Liver (tissue), 9 donors: ENCODE measurements around the gene GGNBP2. TPM values are rescaled to one million over a fixed set of nuclear protein-coding genes. Genes with fewer than 3 reads are reported as not detected.

Source experiments
- DNase-seq: peaks from one replicate; pipeline ENCODE4 v3.0.0-alpha.2; 2017; ENCODE audit warnings: low spot score
- H3K27ac ChIP-seq, 2 donors: one replicate each; pipeline ENCODE4 v1.7.0; 2013; ENCODE audit warnings: inconsistent platforms in 2 of 2, low read length in 2 of 2, control low read depth in 1 of 2, low read depth in 1 of 2, mild to moderate bottlenecking in 1 of 2
- H3K27me3 ChIP-seq, 4 donors: one replicate each; pipeline versions ENCODE4 v1.6.1 to v1.7.0; 2013; ENCODE audit warnings: low read length in 3 of 4, inconsistent platforms in 1 of 4, mild to moderate bottlenecking in 1 of 4, moderate library complexity in 1 of 4; ENCODE audit not compliant: control insufficient read depth in 4 of 4, insufficient read depth in 4 of 4
- H3K36me3 ChIP-seq, 4 donors: one replicate each; pipeline versions ENCODE4 v1.6.1 to v1.7.0; 2013; ENCODE audit warnings: low read length in 3 of 4, mild to moderate bottlenecking in 3 of 4, low read depth in 1 of 4, moderate library complexity in 1 of 4; ENCODE audit not compliant: control insufficient read depth in 4 of 4, insufficient read depth in 3 of 4
- H3K4me1 ChIP-seq, 4 donors: one replicate each; pipeline versions ENCODE4 v1.6.1 to v1.7.0; 2013; ENCODE audit warnings: low read length in 3 of 4, mild to moderate bottlenecking in 3 of 4, moderate library complexity in 1 of 4; ENCODE audit not compliant: control insufficient read depth in 4 of 4, insufficient read depth in 4 of 4
- H3K4me3 ChIP-seq, 3 donors: one replicate each; pipeline versions ENCODE4 v1.6.1 to v1.7.0; 2013; ENCODE audit warnings: low read length in 3 of 3, control low read depth in 1 of 3, low read depth in 1 of 3, mild to moderate bottlenecking in 1 of 3
- H3K9ac ChIP-seq, 2 donors: one replicate each; pipeline ENCODE4 v1.7.0; 2013; ENCODE audit warnings: low read length in 2 of 2, mild to moderate bottlenecking in 2 of 2, moderate library complexity in 2 of 2, control low read depth in 1 of 2, low read depth in 1 of 2
- H3K9me3 ChIP-seq, 4 donors: one replicate each; pipeline versions ENCODE4 v1.6.1 to v1.7.0; 2013; ENCODE audit warnings: low read length in 3 of 4; ENCODE audit not compliant: control insufficient read depth in 4 of 4
- ATF3 ChIP-seq: IDR thresholded peaks from 2 replicates; pipeline ENCODE4 v1.6.1; 2016; ENCODE audit warnings: antibody characterized with exemption
- CTCF ChIP-seq: fragments of 150-350 bp; IDR thresholded peaks from 2 replicates; pipeline ENCODE4 v1.5.1; 2017; ENCODE audit warnings: improper control_type of control experiment, low read depth, low read length; ENCODE audit not compliant: missing input control
- FOXA1 ChIP-seq: IDR thresholded peaks from 2 replicates; pipeline ENCODE4 v1.6.1; 2016; ENCODE audit warnings: antibody characterized with exemption
- FOXA2 ChIP-seq: IDR thresholded peaks from 2 replicates; pipeline ENCODE4 v1.6.1; 2016; ENCODE audit warnings: antibody characterized with exemption
- GABPA ChIP-seq, 2 donors: IDR thresholded peaks in 1 of 2; conservative IDR thresholded peaks in 1 of 2; 2 replicates each; pipeline ENCODE4 v1.6.1; 2016; ENCODE audit warnings: antibody characterized with exemption in 2 of 2, mild to moderate bottlenecking in 1 of 2, moderate library complexity in 1 of 2
- HNF4A ChIP-seq, 2 donors: conservative IDR thresholded peaks; 2 replicates each; pipeline ENCODE4 v1.6.1; 2016; ENCODE audit warnings: antibody characterized with exemption in 2 of 2, mild to moderate bottlenecking in 2 of 2
- RAD21 ChIP-seq, 2 donors: IDR thresholded peaks; 2 replicates each; pipeline ENCODE4 v1.6.1; 2016; ENCODE audit warnings: antibody characterized with exemption in 2 of 2, mild to moderate bottlenecking in 2 of 2
- REST ChIP-seq: IDR thresholded peaks from 2 replicates; pipeline ENCODE4 v1.6.1; 2016; ENCODE audit warnings: antibody characterized with exemption, mild to moderate bottlenecking
- RXRA ChIP-seq, 2 donors: IDR thresholded peaks; 2 replicates each; pipeline ENCODE4 v1.6.1; 2017 to 2018; ENCODE audit warnings: antibody characterized with exemption in 2 of 2, mild to moderate bottlenecking in 1 of 2
- SP1 ChIP-seq: IDR thresholded peaks from 2 replicates; pipeline ENCODE4 v1.6.1; 2018; ENCODE audit warnings: antibody characterized with exemption, mild to moderate bottlenecking
- TAF1 ChIP-seq: conservative IDR thresholded peaks from 2 replicates; pipeline ENCODE4 v1.6.1; 2016; ENCODE audit warnings: antibody characterized with exemption, mild to moderate bottlenecking
- ZBTB33 ChIP-seq: IDR thresholded peaks from 2 replicates; pipeline ENCODE4 v1.6.1; 2016; ENCODE audit warnings: antibody characterized with exemption
- WGBS: extraction: QIAGEN DNeasy Blood & Tissue Kit; methylation state at CpG from one replicate; pipeline ENCODE4 v1.1.7; 2013; 5-methylcytosine and 5-hydroxymethylcytosine counted together
- polyA plus RNA-seq, 2 donors: library from polyadenylated mRNA; stranded (reverse) in 1 of 2; unstranded in 1 of 2; fragments of 200-250 nt in 1 of 2; fragments of >200 nt in 1 of 2; fragmentation: Nextera tagmentation in 1 of 2; extraction: Ambion mirVana in 1 of 2; gene quantifications; one replicate each; pipeline versions ENCODE4 v1.2.1 to v1.2.3, GENCODE V29; 2013 to 2015
- total RNA-seq, 2 donors: library from RNA; depleted of rRNA; stranded (reverse); fragments of >200 nt; gene quantifications; one replicate each; pipeline ENCODE4 v1.2.3, GENCODE V29; 2014
- TF ChIP-seq, protein P1 (sequence below): IDR thresholded peaks from 2 replicates; pipeline ENCODE4 v1.6.1; 2016; ENCODE audit warnings: antibody characterized with exemption
- donor health status: healthy.
- donor health status: healthy.
- donor health status: healthy.
- donor health status: healthy.
- donor health status: healthy.

The GGNBP2 gene
- total and polyA plus RNA-seq, 4 donors, result 19.6 to 48.6 (median 34.3) TPM

DNA sequence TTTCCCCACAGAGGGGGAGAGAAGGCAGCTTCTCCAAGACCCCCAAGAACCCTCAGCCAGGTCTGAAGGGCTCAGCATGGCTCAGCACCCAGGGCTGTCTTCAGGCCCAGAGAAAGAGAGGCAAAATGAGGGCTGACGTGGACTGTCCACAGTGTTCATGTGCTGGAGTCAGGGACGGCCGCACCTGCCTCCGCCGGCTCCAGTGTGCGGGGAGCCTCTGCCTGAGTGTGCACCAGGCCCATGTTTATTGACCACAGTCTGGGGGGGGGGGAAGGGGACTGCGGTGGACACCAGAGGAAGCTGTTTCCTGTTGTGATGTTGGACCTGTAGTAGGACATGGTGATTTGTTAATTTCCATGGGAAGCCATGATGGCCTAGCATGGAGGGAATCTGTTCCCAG is 63.6 kb downstream of the GGNBP2 start (continued):
- TF ChIP-seq GABPA (IDR thresholded peaks at IDR 0.05 in 1 of 2, conservative IDR thresholded peaks at IDR 0.05 in 1 of 2) (no peak), FOXA2 (no peak), SP1 (no peak), TAF1 (no peak), RAD21 (IDR thresholded peaks at IDR 0.05) (no peak), FOXA1 (no peak), ATF3 (no peak), ZBTB33 (no peak)
- TF ChIP-seq, protein P1, sequence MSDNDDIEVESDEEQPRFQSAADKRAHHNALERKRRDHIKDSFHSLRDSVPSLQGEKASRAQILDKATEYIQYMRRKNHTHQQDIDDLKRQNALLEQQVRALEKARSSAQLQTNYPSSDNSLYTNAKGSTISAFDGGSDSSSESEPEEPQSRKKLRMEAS, result no peak

DNA sequence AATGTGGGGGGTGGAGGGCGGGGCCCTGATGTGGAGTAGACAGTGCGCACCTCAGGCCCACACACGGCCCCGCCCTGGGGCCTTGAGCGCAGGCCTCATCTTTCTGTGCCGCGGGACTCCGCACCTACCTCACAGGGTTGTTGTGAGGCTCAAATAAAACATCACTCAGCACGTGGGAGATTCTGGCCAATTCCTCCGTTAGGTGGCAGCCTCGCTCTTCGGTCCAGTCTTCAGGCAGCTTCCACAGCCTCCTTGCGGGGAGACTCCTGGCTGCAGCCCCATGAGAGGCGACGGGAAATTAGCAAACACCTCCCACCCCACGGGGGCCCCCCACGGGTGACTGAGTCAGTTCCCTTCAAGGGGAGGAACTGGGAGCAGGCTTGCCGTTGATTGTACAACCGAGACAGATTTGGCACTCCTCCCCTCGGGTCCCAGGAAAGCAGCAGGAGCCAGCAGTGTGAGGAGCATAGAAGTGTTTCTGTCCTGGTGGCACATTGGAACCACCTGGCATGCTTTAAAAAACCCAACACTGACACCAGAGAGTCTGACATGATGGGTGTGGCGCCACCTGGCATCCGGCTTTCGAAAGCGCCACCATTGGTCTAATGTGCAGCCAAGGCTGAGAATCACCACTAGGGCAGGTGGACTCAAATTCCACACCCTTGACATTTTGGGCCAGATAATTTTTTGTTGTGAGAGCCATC is 64.2 kb downstream of the GGNBP2 start:
- no peaks in the 10 kb centered on the region for H3K27me3 ChIP-seq
- no peak for DNase-seq
- H3K27ac ChIP-seq, result no peak overlapping the region
- TF ChIP-seq HNF4A (conservative IDR thresholded peaks at IDR 0.05) (no peak), RXRA (IDR thresholded peaks at IDR 0.05) (no peak), CTCF (peak; percentile 3), RAD21 (IDR thresholded peaks at IDR 0.05) (peak in 1 of 2 donors; percentile 45), FOXA1 (no peak), REST (no peak)
- TF ChIP-seq, protein P1, result no peak
- H3K9ac ChIP-seq, result no peak overlapping the region
- no peaks in the 10 kb centered on the region for H3K4me1 ChIP-seq
- H3K4me3 ChIP-seq, result no peak overlapping the region
- H3K36me3 ChIP-seq, result no peaks in the 10 kb centered on the region
- H3K9me3 ChIP-seq, result no peaks in the 10 kb centered on the region
- 63% methylated on average over 24 of the region's 24 CpGs for WGBS
